ENCODE measurements around the gene TPRN. TPM values are rescaled to one million over a fixed set of nuclear protein-coding genes. Genes with fewer than 3 reads are reported as not detected.

TPRN gene
- total RNA-seq, 1 donor from 2014 or later: 15.1 TPM

DNA sequence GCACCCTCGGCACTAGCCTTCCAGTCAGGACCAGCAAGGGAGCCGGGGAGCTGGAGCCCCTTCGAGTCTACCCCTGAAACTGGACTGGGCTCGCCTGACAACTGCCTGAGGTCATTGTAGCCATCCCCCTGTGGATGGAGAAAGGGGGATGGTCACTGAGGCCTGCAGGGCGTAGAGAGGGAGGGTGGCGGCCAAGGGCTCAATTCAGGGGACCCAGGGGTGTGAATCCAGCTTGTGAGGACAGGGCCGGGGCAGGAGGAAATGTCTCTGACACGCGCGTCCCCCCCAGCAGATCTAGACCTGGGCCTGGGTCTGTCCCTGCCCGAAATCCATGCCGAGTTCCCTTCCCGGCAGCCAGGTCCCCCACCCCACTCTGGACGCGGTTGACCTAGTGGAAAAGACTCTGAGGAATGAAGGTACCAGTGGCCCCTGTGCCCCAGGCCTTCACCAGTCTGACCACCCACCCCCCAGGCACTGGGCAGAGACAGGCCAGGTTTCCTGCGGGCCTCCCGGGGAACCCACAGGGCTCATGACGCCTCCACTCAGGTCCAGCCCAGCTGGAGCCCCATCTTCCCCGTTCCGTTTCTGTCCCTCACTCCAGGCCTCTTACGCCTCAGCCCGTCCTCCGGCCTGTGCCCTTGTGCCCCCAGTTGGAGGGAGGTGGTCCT, 31.0 kb upstream of the TPRN start:
- Mint-ChIP-seq H3K4me3 (no peak overlapping the region), H3K4me1 (peaks cover 3% of the 10 kb centered on the region), H3K27me3 (peaks cover 3% of the 10 kb centered on the region), H3K9me3 (no peaks in the 10 kb centered on the region), H3K36me3 (ENCODE audit: low read depth) (no peaks in the 10 kb centered on the region), H3K27ac (no peak overlapping the region)
- DNase-seq: no peak
- intact Hi-C loops (cut with micrococcal nuclease): no loop called here

- Mint-ChIP-seq H3K9me3 (no peaks in the 10 kb centered on the region), H3K27ac (no peak within 1 kb of the TSS), H3K4me3 (no peak within 1 kb of the TSS), H3K4me1 (peaks cover 3% of the 10 kb centered on the region), H3K27me3 (peaks cover 3% of the 10 kb centered on the region), H3K36me3 (ENCODE audit: low read depth) (no peaks in the 10 kb centered on the region)
- DNase-seq: no peak
- intact Hi-C loops (cut with micrococcal nuclease): no loop called here
These were observed 30.3 kb upstream of the TPRN start, which contains the start of gene SLC34A3 for GRCh38 chr9:137230705-137231371. SLC34A3 (plus strand) TSS chr9:137230901; CDS start chr9:137231703, 802 bp downstream.

DNA sequence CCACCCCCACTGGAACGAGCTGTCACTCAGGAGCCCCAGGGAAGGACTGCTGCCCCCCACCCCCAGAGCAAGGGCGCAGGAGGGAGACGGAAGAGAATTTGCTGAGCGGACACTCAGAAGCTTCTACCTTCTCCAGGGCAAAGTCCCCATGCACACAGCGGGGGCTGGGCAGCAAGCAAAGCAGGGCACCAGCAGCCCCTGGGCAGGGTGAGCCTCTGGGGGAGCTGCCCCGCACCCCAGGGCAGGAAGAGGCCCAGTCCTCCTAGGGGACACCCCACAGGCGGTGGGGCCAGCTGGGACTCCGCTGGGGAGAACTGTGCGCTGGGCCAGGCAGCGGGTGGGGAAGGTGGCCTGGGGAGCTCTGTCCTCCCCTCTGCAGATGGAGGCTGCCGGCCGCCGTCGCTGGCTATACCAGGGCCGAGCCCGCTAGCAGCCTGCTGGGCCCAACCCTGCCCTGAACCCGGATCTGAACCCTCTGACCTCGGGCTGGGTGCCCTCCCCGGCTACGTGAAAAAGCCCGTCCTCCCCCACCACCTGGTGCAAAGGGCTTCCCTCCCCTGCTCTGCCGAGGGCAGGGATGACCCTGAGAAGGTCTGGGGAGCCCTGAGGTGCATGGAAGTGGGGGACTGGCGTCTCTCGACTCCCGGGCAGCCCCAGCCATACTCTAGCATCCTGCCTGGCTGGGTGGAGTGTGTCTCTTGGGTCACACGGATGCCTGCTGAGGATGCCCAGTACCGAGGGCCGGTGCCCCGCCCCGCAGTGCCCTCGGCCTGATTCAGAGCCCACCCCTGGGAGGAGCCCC, 29.6 kb upstream of the TPRN start:
- no peaks in the 10 kb centered on the region for H3K9me3 Mint-ChIP-seq
- peaks cover 2% of the 10 kb centered on the region for H3K27me3 Mint-ChIP-seq
- H3K36me3 Mint-ChIP-seq (ENCODE audit: low read depth): no peaks in the 10 kb centered on the region
- peaks cover 3% of the 10 kb centered on the region for H3K4me1 Mint-ChIP-seq
- H3K27ac Mint-ChIP-seq: no peak overlapping the region
- no peak for DNase-seq
- no peak overlapping the region for H3K4me3 Mint-ChIP-seq
- intact Hi-C loops (cut with micrococcal nuclease): no loop called here

GRCh38 chr9:137228968-137229896, 28.7 kb upstream of the TPRN start:
- Mint-ChIP-seq H3K4me1 (peaks cover 3% of the 10 kb centered on the region), H3K27me3 (peaks cover 2% of the 10 kb centered on the region), H3K4me3 (no peak overlapping the region), H3K36me3 (ENCODE audit: low read depth) (no peaks in the 10 kb centered on the region), H3K9me3 (no peaks in the 10 kb centered on the region), H3K27ac (no peak overlapping the region)
- DNase-seq: no peak
- intact Hi-C loops (cut with micrococcal nuclease): no loop called here

- intact Hi-C loops (cut with micrococcal nuclease): no loop called here
- H3K4me3 Mint-ChIP-seq: no peak overlapping the region
- no peak for DNase-seq
- peaks cover 2% of the 10 kb centered on the region for H3K27me3 Mint-ChIP-seq
- H3K9me3 Mint-ChIP-seq: no peaks in the 10 kb centered on the region
- no peaks in the 10 kb centered on the region for H3K36me3 Mint-ChIP-seq (ENCODE audit: low read depth)
- peaks cover 4% of the 10 kb centered on the region for H3K4me1 Mint-ChIP-seq
- no peak overlapping the region for H3K27ac Mint-ChIP-seq
These were observed 28.0 kb upstream of the TPRN start for GRCh38 chr9:137228506-137228967.

DNA sequence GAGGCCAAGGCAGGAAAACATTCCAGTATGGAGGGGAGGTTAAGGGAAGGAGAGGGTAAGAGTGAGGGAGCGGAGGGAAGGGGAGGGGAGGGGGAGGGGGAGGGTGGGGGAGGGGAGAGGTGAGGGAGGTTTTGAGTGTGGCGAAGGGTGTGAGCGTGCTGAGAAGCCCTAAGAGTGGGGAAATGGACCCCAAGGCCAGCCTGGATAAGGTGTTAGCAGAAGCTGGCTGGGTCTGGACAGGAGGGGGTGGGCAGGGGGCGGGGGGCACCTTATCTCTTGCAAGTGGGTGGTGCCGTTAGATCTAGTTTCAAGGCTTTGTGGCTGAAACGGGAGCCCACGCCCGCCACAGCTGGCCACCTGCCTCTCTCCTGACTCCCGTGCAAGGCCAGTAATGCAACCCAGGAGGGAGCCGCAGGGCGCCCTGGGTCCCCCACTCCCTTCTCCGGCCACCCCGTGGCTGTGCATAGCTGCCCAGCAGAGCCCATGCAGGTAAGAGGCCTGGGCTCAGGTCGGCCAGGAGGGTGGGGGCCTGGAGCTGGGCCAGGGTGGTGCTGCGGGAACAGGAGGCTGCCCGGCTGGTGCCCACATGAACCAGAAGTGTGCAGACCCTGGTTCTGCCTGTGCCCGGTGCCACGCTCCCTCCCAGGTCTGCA, 27.4 kb upstream of the TPRN start:
- H3K4me1 Mint-ChIP-seq: peaks cover 5% of the 10 kb centered on the region
- H3K36me3 Mint-ChIP-seq (ENCODE audit: low read depth): no peaks in the 10 kb centered on the region
- DNase-seq: no peak
- H3K9me3 Mint-ChIP-seq: no peaks in the 10 kb centered on the region
- peaks cover 2% of the 10 kb centered on the region for H3K27me3 Mint-ChIP-seq
- intact Hi-C loops (cut with micrococcal nuclease): loop anchor here (1.0 kb wide), 1 partner anchor 110 kb away; no protein-coding TSS in a partner anchor
- H3K4me3 Mint-ChIP-seq: no peak overlapping the region
- peak overlapping the region; percentile 55 for H3K27ac Mint-ChIP-seq

DNA sequence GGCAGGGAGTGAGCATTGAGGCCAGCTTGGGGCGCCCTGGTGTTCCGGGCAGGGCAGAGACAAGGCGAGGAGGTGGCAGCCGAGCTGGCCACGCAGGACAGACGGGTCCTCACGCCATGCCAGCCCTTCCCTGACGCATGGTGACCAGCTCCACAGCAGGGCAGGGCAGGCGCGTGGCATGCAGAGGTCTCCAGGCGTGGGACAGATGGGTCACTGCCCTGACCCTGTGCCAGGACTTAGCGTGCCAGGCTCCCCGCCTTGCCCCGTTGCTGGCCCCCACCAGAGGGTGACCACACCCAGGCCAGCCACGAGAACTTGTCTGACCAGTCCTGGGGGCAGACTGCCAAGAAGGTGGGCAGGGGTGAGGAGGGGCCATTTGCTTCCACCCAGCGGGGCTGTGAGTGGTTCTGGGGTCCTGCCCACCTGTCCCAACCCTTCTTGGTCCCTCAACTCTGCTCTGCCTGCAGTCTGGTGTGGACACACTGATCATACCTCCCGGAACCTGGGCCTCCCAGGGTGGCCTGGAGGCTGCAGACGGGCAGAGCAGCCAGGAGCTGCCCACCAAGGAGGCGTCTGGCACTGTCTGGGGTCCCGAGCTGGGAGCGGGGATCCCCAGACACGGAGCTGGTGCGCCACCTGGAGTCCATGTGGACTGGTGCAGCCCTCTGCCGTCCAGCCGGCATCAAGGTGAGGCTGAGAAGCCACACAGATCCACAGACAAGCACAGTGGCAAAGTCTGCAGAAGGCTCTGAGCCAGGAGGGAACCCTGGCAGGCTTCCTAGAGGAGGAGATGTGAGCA, 26.7 kb upstream of the TPRN start, which contains the start of gene RNF224:
Gene RNF224 (plus strand): TSS at position 449 of the 799 bp plus-strand sequence. CDS start 834 bp downstream, outside the sequence.
- DNase-seq: peak; percentile 95
- intact Hi-C loops (cut with micrococcal nuclease): loop anchor here (1.0 kb wide), 1 partner anchor 109 kb away; no protein-coding TSS in a partner anchor
- no peaks in the 10 kb centered on the region for H3K36me3 Mint-ChIP-seq (ENCODE audit: low read depth)

DNA sequence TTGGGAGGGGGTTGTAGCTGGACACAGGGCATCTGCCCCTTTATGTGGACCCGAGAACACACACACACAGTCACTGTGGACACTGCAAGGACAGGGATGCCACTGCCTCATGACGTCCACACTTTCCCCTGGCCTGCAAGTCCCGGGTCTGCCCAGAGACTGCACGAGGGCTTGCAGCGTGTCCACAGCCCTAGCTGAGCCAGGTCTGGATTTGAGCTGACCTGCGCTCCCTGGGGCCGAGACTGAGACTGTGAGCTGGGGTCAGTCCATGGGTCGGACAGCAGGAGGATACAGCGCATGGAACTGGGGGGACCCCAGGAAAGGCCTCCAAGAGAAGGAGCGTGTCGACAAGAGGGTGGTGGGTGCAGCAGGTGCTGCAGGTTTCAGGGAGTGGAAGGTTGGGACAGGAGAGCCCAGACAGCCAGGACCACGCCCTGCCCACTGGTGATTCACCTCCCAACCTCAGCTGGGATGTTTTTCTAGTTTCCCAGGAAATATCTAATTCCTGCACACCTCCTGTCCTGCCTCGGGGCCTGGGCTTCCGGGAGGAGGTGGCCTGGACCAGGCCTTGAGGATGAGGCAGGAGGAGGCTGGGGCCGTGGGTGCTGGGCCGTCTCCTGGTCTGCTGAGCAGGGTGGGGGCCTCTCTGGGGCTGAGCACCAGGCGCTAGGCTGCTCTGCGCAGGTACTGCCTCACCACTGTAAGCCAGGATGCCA, 26.0 kb upstream of the TPRN start:
- intact Hi-C loops (cut with micrococcal nuclease): loop anchor here (1.0 kb wide), 1 partner anchor 108 kb away; no protein-coding TSS in a partner anchor
- Mint-ChIP-seq H3K9me3 (no peaks in the 10 kb centered on the region), H3K27me3 (peaks cover 2% of the 10 kb centered on the region), H3K4me3 (no peak overlapping the region), H3K36me3 (ENCODE audit: low read depth) (no peaks in the 10 kb centered on the region), H3K4me1 (peaks cover 6% of the 10 kb centered on the region), H3K27ac (no peak overlapping the region)
- no peak for DNase-seq

More for the DNA sequence above, 26.7 kb upstream of the TPRN start, which contains the start of gene RNF224:
- H3K27ac Mint-ChIP-seq: peak within 1 kb of the TSS; percentile 55
- peaks cover 6% of the 10 kb centered on the region for H3K4me1 Mint-ChIP-seq
- H3K27me3 Mint-ChIP-seq: peaks cover 2% of the 10 kb centered on the region
- no peak within 1 kb of the TSS for H3K4me3 Mint-ChIP-seq
- no peaks in the 10 kb centered on the region for H3K9me3 Mint-ChIP-seq

GRCh38 chr9:137225699-137226331, 25.3 kb upstream of the TPRN start:
- Mint-ChIP-seq H3K4me3 (no peak overlapping the region), H3K36me3 (ENCODE audit: low read depth) (no peaks in the 10 kb centered on the region), H3K4me1 (peaks cover 6% of the 10 kb centered on the region), H3K27me3 (peaks cover 2% of the 10 kb centered on the region), H3K27ac (no peak overlapping the region), H3K9me3 (no peaks in the 10 kb centered on the region)
- intact Hi-C loops (cut with micrococcal nuclease): no loop called here
- no peak for DNase-seq

DNA sequence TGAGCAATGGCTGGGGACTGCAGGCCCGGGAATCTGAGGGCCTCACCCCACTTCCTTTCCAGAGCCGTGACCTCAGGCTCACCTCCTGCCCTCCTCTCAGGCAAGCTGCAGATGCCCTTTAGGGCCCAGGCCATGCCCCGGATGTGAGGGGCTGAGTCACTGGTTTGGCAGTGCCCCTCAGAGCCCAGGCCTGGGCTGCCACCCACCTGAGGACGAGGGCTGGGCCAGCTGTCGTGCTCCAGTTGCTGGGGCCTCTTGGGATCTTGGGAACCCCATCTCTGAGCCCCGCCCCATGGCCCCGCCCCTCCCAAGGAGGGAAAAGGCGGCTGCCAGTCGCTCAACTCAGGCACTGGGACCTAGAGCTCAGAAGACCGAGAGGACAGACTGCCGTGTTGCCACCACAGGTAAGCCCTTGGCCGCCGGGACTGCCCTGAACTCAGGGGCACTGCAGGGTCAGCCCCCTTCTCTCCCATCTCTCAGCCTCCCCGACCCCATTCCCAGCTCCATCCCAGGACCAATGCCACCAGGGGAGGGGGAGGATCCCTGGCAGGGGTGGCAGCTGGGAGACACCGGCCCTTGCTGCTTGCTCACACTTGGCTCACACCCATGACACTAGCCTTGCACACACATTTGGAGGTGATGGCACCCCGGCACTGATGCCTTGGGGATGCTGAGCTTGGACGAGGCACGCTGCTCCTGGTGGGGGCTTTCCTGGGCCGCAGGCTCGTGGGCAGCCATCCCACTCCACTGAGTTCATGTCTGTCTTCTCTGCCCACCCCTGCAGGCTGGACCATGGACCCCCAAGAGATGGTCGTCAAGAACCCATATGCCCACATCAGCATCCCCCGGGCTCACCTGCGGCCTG, 24.5 kb upstream of the TPRN start, which contains the start of gene CYSRT1:
Gene CYSRT1 (plus strand): TSS at position 345 of the 865 bp plus-strand sequence. CDS start 448 bp downstream, at position 793.
- H3K27ac Mint-ChIP-seq: peak within 1 kb of the TSS; percentile 90
- intact Hi-C loops (cut with micrococcal nuclease): no loop called here
- peaks cover 6% of the 10 kb centered on the region for H3K4me1 Mint-ChIP-seq
- peak within 1 kb of the TSS; percentile 88 for H3K4me3 Mint-ChIP-seq
- peak; percentile 75 for DNase-seq
- no peaks in the 10 kb centered on the region for H3K36me3 Mint-ChIP-seq (ENCODE audit: low read depth)
- peaks cover 2% of the 10 kb centered on the region for H3K27me3 Mint-ChIP-seq
- H3K9me3 Mint-ChIP-seq: no peaks in the 10 kb centered on the region
